Limb (tissue), 2 donors: ENCODE data around the gene SH3BGR.
"Not testable (repeated sequence)": the region's sequence is repeated elsewhere in the genome, so short reads cannot be mapped to it uniquely, and the experiment has no call there.

ENCODE experiments used
- DNase-seq, 2 donors: peaks; one replicate each; pipeline ENCODE4 v3.0.0-alpha.2; 2016; ENCODE audit errors: extremely low spot score in 2 of 2

SH3BGR gene

DNA sequence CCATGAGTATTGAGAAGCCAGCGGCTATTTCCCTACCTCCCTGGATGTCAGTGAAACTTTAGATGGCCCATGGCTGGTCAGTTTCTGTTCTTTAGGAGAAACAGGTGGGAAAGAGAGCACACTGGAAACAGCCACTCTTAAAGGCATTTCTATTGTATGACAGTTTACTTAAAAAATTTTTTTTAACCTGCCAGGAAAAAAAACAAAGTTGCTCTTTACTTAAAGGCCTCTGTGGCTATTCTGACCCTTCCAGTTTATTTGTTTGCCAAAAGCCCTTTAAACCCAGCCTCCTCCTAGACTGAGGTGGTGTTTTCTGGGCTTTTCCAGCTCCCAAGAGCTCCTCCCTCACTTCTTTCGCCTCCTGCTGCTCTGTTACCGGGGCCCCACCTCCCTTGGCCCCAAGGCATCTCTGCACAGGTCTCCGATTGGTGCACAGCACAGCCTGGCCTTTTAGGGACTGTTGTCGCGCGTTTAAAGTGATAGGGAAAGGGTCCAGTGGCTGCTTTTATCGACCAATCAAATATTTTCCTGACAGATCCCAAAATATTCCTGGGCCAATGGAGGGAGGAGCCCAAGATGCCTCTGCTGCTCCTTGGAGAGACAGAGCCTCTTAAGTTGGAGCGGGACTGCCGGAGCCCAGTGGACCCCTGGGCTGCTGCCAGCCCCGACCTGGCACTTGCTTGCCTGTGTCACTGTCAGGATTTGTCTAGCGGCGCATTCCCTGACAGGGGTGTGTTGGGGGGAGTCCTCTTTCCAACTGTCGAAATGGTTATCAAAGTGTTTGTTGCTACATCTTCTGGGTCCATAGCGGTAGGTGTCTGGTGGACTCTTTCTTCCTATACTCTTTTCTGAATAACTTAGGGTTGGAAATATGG is at the start of gene SH3BGR:
Gene SH3BGR (plus strand): TSS at position 639 of the 875 bp plus-strand sequence. CDS start 127 bp downstream, at position 766.
- peak; percentile 52 to 54 for DNase-seq

DNA sequence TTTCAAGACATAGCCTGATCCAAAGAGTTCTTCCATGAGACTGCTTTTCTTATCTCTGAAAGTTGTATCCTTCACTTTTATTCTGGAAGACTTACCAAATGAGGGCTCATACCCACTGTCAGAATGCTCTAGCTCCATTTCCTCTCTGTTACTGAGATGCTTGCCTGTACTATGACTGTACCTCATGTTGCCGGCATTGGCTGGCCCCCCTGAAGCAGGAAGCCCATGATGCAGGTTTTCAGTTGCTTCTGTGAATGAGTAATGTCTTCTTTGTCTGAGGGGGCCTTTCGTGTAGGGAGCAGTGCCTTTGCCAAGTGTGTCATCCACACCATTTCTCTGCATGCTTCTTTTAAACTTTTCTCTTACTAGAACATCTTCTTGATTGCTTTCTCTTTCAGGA is 45.7 kb upstream of the SH3BGR start:
- no peak for DNase-seq

DNA sequence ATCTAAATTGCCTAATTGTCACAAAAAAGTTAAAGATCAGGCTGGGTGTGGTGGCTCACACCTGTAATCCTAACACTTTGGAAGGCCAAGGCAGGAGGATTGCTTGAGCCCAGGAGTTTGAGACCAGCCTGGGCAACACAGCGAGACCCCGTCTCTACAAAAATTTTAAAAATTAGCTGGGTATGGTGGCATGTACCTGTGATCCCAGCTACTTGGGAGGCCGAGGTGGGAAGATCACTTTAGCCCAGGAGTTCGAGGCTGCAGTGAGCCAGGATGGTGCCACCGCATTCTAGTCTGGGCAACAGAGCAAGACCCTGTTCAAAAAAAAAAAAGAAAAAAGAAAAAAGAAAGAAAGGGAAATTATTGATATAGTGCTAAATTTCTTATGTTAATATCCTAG is 32.6 kb upstream of the SH3BGR start:
- DNase-seq, result not testable (repeated sequence)

DNA sequence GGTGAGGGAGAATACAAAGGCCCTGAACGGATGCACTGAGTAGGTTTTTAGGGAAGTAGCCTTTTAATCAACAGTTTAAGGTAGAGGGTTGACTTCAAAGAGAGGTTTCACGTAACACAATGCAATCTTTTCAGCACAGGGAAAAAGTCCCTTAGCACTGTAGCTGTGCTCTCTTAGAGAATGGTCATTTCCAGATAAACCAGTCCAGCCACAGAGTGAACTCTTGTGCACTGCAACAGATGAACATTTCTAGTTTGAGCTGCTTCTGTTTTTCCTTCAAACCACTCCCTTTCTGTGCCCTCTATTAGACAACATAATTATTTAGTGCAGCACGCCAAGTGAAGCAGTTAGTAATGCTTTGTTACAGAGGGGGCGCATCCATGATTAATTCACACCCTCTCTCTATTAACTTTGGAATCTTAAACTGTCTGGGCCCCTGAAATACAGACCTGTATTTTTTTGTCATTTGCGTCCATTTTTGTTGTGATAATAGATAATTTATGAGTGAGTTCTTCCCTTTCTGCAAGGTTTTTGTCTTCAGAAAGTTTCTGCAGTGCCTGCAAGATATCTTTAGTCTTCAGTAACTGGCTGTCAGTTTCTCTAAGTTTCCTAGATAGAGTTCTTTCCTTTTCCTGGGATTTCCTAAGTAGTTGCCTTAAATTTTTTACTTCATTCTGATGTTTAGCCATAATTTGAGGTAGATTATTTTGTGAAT is 29.1 kb upstream of the SH3BGR start:
- no peak for DNase-seq

DNA sequence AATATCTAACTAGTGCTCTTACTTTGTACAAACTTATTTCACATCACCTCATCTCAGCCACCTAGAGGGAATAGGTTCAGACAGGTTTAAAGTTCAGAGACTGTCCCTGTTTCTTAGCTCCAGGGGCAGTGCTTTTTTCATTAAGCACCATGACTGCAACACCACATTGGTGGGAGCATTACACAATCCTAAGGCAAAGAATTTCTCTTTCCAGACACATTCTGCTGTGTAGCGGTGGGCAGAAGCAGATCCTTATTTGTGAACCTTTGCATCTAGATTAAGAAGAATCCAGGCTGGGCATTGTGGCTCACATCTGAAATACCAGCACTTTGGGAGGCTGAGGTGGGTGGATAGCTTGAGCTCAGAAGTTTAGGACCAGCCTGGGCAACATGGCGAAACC is 22.3 kb upstream of the SH3BGR start:
- no peak for DNase-seq

DNA sequence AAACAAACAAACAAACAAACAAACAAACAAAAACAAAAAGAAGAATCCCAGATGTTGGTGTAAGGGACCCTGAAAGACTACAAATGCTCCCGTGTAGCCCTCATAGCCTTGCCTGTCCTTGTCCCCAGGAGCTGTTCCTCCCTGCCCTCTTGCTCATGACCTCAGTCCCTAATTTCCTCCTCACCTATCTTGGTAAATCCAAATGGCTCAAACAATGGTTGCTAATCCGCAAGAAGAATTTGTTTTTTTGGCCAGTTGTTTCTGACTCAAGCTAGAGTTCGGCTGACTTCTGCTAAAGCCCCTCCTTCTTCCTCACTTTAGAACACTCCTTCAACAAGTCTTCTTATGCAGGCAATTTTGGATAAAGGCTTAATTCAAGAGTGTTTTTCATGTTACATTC is 21.8 kb upstream of the SH3BGR start:
- DNase-seq, result no peak

DNA sequence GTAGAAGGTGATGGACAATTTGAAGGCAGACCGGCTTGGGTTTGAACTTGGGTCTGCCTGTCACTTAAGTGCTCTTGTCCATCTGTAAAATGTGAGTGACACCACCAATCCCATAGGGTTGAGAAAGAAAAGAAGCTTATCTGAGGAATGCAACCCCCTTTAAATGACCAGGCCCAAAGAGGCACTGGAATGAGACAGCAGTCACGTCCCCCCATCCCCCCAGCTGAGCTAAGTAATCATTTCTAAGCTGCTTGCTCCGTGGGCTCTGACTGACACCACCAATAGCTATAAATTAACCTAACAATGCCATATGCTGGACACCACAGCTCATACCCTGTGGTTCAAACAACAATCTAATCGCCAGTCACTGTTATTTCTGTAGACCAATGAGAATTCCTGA is 21.3 kb upstream of the SH3BGR start:
- no peak for DNase-seq

DNA sequence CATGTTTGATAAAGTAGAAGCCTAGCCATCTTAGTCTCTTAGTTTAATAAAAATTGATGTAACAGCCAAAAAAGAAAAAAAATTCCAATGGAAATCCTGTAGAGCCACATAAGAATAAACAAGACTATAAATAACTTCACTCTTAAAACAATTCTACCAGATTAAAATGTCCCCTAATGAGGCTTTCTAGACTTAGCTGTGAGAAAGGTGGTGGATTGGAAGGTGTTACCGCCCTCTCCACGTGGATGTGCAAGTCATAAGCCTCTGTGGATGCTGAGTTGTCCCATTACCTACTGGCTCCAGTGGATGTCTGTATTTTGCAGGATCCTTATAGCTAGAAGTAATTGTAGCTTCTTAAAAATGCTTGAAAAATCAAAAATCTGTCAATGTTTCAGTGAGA is 20.8 kb upstream of the SH3BGR start:
- no peak for DNase-seq

DNA sequence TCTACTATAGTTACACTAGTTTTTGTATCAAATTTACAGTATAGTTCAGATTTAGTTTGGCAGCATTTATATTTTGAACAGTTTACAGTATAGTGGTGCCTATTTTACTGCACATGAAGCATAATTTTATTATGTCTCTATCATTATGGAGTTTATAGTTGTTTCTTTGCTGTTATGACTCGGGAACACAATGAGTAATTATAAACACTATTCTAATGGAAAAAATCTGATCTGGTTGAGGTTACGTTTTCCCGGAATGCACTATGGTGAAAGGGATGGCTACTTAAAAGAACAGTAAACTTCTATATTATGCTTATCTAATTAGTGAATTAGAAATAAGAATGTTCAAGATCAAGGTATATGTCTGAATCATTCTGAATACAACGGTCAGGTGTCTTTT is 16.8 kb upstream of the SH3BGR start:
- DNase-seq, result no peak

DNA sequence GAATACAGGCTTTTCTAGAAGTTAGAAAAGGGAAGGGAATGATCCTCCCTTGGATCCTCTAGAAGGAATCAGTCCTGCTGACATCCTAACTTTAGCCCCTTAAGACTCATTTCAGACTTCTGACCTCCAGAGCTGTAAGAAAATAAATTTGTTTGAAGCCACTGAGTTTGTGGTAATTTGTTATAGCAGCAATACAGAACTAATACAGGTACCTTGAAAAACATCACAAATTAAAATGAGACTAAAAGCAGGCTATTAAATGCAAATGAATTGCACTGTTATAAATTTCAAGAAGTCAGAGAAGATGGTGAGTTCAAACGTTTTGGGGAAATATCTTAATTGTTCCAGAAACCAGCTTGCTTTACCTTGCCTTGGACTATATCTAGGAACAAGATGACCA is 12.5 kb upstream of the SH3BGR start:
- DNase-seq, result no peak

DNA sequence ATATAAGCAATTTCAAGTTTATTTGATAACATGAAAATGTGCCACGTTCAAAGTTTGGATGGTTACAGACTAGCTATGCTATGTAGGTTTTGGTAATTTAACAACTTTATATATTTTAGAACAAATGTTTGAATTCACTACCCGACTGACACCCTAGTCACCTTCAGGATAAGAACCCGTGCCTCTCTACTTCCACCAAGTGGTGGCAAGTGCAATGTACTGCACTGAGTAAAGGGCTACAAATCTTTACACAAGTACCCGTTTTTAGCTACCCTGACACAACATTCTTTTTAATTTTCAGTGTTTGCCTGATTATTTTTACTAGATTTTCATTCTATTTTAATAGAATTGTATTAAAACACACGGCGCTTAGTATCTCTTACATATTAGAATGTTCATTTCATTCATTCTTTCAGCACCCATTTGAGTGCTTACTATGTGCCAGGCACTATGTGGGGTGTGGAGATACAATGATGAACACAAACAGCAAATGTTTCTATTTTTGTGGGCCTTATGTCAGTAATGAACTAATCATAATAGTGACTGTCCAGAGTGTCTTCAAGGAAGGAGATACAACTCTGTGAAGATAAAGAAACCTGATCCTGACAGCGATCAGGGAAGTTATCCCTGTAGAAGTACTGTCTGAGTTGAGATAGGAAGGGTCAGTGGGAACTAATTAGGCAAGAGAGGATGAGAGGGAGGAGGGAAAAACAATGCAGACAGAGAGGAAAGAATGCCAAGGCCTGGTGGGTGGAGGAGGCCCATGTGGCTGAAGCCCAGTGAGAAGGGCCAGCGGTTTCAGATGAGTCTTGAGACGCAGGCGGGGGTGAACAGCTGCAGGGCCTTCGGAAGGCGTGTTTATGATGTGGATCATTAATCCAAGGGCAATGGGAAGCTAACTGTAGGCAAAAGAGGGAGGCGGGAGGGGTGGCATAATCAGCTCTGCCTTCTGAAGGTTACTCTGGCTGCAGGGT is 10.0 kb upstream of the SH3BGR start:
- DNase-seq, result peak in 1 of 2 donors; percentile 42

DNA sequence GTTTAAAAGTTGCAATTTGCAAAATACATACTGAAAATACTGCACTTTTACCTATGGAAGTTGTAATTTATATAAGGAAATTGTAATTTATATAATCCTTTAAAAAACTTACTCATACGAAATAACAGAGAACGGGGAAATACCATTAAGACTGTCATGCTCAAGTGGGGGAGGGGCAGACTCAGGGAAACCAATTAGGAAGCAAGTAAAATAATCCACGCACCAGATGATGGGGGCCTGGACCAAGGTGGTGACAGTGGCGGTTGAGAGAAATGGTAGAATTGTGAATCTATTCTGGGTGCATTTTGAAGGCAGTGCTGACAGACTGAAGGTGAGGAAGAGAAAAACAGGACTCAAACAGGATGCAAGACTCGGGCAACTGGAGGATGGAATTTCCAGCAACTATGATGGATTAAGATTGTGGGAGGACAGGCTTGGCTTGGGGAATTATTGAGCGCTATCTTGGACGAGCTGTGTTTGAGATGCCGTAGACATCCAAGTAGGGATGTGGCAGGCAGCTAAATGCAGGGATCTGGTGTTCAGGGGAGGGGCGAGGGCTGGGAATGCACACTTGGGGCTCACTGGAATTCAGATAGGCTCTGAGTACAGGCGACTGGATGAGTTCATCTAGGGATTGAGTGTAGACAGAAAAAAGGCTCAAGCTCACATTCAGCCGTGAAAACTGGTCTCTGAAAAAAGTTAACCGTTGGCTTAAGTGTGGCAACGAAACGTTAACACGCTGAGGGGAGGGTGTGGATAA is 7.2 kb upstream of the SH3BGR start:
- DNase-seq, result peak; percentile 44 to 55

DNA sequence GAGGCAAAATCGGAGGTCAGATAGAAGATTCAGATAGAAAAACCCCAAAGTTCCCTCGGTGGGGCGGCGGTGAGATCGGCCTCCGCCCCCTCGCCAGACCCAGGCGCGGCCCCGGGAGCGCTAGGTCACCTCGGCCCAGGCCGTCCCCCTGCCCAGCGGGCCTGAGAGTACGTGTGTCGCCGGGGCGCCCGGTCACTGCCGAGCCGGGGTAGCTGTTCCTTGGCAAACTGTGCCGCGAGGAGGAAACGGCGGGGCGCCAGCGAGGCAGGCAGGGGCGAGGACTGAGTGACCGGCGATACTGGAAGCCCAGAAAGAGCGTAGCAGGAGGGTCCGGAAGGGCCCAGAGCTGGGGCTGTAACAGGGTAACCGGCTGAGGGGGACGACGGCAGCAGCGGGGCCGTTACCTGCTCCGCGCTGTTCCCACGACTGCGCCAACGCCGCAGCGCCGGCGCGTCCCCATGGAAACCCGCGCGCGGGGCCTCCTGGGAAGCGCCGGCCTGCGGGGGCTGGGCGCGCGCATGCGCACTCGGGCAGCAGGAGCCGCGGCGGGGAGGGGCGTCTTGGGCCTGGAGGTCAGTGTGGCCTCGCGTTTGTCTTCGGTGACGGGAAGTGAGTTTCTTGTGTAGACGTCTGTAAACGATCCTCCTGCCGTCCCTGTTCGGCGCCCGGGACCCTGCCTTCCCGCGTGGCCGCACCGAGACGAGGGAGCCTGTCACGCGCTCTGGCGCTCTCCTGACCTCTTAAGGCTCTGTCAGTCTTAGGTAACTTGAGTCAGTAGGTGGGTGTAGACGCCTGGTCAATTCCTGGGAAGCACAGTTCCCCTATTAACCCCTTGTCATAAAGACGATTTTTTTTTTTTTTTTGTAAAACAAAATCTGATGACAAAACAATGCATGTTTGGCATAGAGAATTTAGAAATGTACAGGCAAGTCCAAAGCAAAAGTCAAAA is 6.2 kb upstream of the SH3BGR start, which contains the start of gene LCA5L:
Gene LCA5L (minus strand): TSS at position 458 of the 949 bp plus-strand sequence. CDS start 17,285 bp downstream, outside the sequence.
- DNase-seq, result peak; percentile 89 to 96

DNA sequence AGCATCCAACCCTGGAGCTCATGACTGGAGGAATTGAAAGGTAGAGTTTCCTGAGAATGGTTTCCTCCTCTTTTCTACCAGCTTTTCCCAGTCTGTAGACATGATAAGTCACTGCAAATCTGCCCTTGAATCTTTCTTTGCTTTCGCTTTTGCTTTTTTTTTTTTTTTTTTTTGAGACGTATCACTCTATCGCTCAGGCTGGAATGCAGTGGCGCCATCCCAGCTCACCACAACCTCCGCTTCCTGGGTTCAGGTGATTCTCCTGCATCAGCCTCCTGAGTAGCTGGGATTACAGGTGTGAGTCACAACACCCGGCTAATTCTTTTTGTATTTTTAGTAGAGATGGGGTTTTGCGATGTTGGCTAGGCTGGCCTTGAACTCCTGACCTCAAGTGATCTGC is 4.5 kb upstream of the SH3BGR start:
- no peak for DNase-seq

DNA sequence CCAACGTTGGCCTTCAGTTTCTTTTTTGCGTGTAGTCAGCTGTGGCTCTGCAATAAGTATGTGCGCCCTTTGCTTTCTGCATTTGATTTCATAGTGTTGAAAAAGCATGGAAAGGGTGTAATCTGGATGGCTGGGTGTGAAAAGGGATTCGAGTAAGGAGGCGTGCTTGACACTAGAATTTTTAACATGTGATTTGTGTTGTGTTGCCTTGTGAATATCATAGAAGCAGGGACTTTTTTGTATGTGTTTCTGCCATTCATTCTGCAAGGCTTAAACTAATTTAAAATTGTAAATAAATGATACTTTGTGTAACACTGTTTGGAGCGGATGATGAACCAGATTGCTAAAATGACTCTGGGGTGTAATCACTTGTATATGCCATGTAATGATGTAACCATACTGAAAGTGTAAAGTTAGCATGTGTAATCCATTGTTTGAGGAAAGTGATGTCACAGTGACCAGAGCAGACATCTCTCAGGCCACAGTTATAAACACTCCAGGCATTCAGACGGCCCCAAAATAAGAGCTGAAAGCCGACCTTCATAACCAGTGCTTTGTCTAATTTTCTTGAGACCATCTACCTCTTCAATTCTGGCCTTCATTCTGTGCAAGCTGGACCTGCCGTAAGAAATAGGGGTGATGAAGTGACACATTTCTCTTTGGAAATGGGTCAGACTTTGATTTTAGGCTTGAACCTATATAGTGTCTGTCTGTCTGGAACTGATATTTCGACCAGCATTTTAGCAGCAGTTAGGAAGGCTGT is 618 bp downstream of the SH3BGR start:
- peak in 1 of 2 donors; percentile 34 for DNase-seq

DNA sequence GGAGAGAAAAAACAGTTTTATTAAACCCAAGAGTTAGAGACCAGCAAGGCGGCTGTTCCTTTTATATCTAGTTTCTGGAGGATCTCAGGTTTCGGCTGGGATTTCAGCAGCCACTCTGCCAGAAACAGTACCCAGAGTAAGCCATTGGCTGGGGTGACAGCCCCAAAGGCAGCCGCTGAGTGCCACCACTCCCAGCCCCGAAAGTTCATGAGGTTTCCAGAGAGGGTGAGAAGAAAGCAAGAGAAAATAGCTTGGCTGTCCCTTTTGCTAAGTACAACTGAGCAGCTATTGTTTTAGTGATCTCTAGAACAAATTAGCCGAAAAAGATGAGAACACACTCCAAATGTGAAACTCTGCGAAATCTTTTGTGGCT is 1.2 kb downstream of the SH3BGR start:
- no peak for DNase-seq

DNA sequence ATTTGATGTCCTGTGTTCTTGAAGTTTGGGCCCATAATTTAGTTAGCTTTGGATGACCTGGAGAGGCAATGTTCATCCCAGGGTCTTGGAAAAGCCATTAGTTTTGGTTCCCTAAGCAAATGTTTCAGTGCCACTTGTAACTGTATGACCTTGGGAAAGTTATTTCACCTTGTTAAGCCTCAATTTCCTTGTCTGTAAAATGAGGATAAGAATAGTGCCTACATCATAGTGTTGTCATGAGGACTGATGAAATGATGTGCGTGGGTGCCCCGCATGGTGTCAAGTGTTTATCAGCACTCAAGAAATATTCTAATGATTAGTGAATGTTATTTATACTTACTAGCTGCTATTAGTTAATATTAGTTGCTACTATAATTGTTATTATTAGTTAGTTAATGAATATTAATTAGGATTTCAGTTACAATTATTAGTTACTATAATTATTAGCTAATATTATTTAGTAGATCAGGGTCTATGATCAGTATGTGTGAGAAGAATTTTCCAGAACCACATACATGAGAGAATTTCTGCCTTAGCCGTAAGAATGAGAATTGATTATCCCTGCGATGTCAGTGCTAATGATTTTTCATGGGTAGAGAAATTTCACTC is 1.9 kb downstream of the SH3BGR start:
- no peak for DNase-seq

DNA sequence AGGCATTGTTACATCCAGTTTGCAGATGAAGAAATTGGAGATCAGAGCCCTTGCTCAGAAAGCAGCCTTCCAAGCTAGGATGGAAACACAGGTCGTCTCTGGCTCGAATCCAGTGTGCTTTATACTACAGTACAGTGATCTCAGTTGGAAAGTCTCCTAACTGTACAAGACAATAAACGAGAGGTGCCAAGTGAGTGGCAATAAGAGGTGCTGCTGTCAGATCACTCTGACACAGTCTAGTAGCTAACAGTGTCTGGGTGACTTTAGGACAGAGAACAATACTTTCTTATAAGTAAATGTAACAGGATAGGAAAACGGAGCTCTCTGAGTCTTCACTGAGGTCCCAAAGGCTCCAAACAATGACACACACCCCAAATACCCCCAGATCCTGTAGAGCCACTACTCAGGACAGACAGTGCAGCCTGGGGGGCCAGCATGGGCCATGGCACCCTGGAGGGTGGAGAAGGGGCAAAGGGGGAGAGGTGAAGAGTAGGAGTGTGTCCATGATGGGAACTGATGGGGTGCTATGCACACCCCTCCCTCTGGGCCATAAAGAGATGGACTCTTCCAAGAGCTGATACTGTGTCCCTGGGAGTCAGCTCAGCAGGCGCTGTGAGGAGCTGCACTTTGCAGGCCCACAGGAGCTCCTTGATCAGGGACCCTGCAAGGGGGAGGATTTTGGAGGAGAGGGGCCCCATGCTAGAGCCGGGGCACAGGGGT is 3.3 kb downstream of the SH3BGR start:
- DNase-seq, result no peak
